ENCODE results near the gene SPEF1. TPM values are rescaled to one million over a fixed set of nuclear protein-coding genes. Genes with fewer than 3 reads are reported as not detected.
A peak's percentile ranks its signal among the peaks of the same experiment; 100 is the strongest.

SPEF1 gene
- total and polyA plus RNA-seq, 2 of the 13 experiments (the other 11 are each of a cell fraction or from before 2014, with no cell fraction given) = 0.11 to 0.27 TPM

DNA sequence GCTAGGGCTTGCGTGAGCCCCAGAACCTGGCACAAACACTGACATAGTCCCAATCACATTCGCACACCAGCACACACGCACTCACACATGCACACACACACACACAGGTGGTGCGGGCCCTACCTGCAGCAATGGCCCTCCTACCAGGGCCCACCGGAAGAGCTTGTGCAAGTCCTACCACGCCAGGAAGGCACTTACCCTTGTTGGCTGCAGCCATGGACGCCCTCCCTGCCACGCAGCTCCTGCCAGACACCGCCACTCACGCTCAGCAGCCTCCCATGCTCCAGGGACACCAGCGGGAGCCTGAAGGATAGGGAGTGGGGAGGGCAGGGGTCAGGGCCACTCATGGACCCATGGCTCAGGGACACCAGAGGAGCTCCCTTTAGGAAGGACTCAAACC, 21.4 kb downstream of the SPEF1 start (continued):
- TF ChIP-seq ZNF281 (CRISPR knock-in tag; IDR thresholded peaks at IDR 0.05; ENCODE audit: borderline replicate concordance) = no peak

DNA sequence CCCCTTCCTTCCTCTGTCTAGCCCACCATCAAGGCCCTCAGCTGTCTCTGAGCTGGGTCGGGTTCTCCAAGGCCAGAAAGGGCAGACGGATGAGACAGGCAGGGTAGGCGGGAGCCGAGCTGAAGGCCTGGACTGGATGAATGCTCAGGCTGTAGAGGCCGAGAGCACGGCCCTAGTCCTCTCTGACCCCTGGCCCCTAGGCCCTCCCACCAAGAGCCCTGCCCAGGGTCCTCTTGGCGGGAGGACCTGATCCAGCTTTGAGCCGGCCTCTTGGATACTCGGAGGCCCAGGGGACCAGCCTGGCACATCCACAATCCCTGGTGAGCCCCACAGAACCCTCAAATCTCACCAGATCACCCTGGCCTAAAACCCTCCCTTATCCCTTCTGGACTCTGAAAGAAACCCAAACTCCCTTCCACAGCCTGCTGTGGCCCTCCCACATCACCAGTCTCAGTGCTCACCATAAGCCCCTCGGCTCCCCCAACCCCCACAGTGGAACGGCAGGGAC, 21.9 kb downstream of the SPEF1 start:
- intact Hi-C loops (cut with micrococcal nuclease; ENCODE audit: unreplicated experiment) (no loop called here), in situ Hi-C loops (cut with HindIII; ENCODE audit: extremely low pct_ligation_motif_present, low pct_unique_long_range_greater_than_20kb) (no loop called here)
- POLR2A ChIA-PET = interaction anchor here (1.1 to 2.0 kb wide), 2 partner anchors 9 to 13 kb away, joined by 3 to 6 read pairs; no protein-coding TSS in a partner anchor
- ATAC-seq (0 out of 3 replicates have a peak, but pooled peaks have one; percentile 5), FAIRE-seq (no peak), DNase-seq (ENCODE audit: low spot score) (no peak)
- no peak overlapping the region for H2AFZ ChIP-seq (ENCODE audit: low read length)
- CTCF ChIA-PET (ENCODE audit: low intra/inter-chr PET ratio, low total read pairs) = no interaction called here
- H3K27ac ChIP-seq (ENCODE audit: extremely low read length, insufficient read depth, low read length) = no peak overlapping the region
- no peaks in the 10 kb centered on the region for H3K27me3 ChIP-seq (ENCODE audit: control insufficient read depth in 1 of 2, insufficient read depth in 2 of 2, low read length in 2 of 2)
- peaks cover 35 to 43% of the 10 kb centered on the region in 2 experiments; a peak in 4 of 5 replicates for H3K36me3 ChIP-seq (replicated peaks in 1 of 2; ENCODE audit: control insufficient read depth in 1 of 2, insufficient read depth in 2 of 2, low read length in 2 of 2)
- no peak overlapping the region for H3K9ac ChIP-seq (ENCODE audit: insufficient read depth, low read depth, low read length)
- no TSS peak for BruUV-seq (replicated peaks)
- H4K20me1 ChIP-seq (ENCODE audit: insufficient read depth, low read length) = no peaks in the 10 kb centered on the region
- H3K4me3 ChIP-seq (replicated peaks in 1 of 3; ENCODE audit: insufficient read depth in 1 of 3, low read depth in 2 of 3, low read length in 3 of 3) = no peak overlapping the region
- peaks cover 2% of the 10 kb centered on the region for H3K79me2 ChIP-seq (ENCODE audit: insufficient read depth, low read length)
- peaks cover 11% of the 10 kb centered on the region for H3K4me1 ChIP-seq (ENCODE audit: insufficient read depth, low read length)
- 96% methylated on average over 8 of the region's 11 CpGs for WGBS (ENCODE audit: low lambda C conversion rate)
- no peaks in the 10 kb centered on the region for H3K9me3 ChIP-seq (ENCODE audit: low read length)
- H3K4me2 ChIP-seq (ENCODE audit: low read depth, low read length) = no peak overlapping the region
- TF ChIP-seq, protein P1, sequence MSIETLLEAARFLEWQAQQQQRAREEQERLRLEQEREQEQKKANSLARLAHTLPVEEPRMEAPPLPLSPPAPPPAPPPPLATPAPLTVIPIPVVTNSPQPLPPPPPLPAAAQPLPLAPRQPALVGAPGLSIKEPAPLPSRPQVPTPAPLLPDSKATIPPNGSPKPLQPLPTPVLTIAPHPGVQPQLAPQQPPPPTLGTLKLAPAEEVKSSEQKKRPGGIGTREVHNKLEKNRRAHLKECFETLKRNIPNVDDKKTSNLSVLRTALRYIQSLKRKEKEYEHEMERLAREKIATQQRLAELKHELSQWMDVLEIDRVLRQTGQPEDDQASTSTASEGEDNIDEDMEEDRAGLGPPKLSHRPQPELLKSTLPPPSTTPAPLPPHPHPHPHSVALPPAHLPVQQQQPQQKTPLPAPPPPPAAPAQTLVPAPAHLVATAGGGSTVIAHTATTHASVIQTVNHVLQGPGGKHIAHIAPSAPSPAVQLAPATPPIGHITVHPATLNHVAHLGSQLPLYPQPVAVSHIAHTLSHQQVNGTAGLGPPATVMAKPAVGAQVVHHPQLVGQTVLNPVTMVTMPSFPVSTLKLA (IDR thresholded peaks at IDR 0.05) = no peak
- TF ChIP-seq, protein P2, sequence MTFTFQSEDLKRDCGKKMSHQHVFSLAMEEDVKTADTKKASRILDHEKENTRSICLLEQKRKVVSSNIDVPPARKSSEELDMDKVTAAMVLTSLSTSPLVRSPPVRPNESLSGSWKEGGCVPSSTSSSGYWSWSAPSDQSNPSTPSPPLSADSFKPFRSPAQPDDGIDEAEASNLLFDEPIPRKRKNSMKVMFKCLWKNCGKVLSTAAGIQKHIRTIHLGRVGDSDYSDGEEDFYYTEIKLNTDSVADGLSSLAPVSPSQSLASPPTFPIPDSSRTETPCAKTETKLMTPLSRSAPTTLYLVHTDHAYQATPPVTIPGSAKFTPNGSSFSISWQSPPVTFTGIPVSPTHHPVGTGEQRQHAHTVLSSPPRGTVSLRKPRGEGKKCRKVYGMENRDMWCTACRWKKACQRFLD (CRISPR knock-in tag; IDR thresholded peaks at IDR 0.05; ENCODE audit: borderline replicate concordance) = no peak
- TF ChIP-seq ZSCAN21 (CRISPR knock-in tag; IDR thresholded peaks at IDR 0.05; ENCODE audit: borderline replicate concordance) = no peak
- TF ChIP-seq DPF2 (CRISPR knock-in tag; IDR thresholded peaks at IDR 0.05; ENCODE audit: borderline replicate concordance, low read depth) = no peak
- TF ChIP-seq IRF2 (CRISPR knock-in tag; IDR thresholded peaks at IDR 0.05) = no peak
- TF ChIP-seq, protein P3, sequence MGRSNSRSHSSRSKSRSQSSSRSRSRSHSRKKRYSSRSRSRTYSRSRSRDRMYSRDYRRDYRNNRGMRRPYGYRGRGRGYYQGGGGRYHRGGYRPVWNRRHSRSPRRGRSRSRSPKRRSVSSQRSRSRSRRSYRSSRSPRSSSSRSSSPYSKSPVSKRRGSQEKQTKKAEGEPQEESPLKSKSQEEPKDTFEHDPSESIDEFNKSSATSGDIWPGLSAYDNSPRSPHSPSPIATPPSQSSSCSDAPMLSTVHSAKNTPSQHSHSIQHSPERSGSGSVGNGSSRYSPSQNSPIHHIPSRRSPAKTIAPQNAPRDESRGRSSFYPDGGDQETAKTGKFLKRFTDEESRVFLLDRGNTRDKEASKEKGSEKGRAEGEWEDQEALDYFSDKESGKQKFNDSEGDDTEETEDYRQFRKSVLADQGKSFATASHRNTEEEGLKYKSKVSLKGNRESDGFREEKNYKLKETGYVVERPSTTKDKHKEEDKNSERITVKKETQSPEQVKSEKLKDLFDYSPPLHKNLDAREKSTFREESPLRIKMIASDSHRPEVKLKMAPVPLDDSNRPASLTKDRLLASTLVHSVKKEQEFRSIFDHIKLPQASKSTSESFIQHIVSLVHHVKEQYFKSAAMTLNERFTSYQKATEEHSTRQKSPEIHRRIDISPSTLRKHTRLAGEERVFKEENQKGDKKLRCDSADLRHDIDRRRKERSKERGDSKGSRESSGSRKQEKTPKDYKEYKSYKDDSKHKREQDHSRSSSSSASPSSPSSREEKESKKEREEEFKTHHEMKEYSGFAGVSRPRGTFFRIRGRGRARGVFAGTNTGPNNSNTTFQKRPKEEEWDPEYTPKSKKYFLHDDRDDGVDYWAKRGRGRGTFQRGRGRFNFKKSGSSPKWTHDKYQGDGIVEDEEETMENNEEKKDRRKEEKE (IDR thresholded peaks at IDR 0.05) = no peak
- TF ChIP-seq, protein P4, sequence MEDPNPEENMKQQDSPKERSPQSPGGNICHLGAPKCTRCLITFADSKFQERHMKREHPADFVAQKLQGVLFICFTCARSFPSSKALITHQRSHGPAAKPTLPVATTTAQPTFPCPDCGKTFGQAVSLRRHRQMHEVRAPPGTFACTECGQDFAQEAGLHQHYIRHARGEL (CRISPR knock-in tag; IDR thresholded peaks at IDR 0.05) = no peak
- no peak for TF ChIP-seq KDM5B (CRISPR knock-in tag; IDR thresholded peaks at IDR 0.05; ENCODE audit: borderline replicate concordance)
- no peak for TF ChIP-seq SKI (IDR thresholded peaks at IDR 0.05; ENCODE audit: partially characterized antibody)
- TF ChIP-seq ZNF263 (CRISPR knock-in tag; IDR thresholded peaks at IDR 0.05) = peak; percentile 66
- no peak for TF ChIP-seq POLR2A (IDR thresholded peaks at IDR 0.05; ENCODE audit: insufficient read depth in 1 of 2, low read depth in 2 of 2, low read length in 2 of 2)
